NCI-H345 treated with DMSO at 0.1 percent for 48 hours (cell line): ENCODE measurements around the gene CAPG.
"Not testable (repeated sequence)": the region's sequence is repeated elsewhere in the genome, so short reads cannot be mapped to it uniquely, and the experiment has no call there.

Source experiments
- DNase-seq: peaks from one replicate; lab custom pipeline; 2025; ENCODE audit not compliant: unreplicated experiment; lab: John Stamatoyannopoulos, UW

CAPG gene

DNA sequence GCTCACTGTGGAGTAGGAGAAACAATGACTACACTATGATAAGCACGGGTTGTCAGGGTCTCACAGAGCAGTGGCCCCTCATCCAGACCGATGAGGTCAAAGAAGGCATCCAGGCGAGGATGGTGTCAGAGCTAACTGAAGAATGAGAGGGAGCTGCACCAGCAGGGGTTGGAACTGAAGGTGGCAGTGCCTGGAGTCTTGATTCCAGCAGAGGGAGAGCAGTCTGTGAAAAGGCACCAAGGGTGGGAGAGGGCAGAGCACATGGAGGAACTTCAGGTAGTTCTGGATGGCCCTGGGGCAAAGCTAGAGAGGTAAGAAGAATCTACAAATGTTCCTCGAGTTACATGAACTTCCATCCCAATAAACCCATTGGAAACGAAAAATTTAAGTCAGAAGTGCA is 43.0 kb downstream of the CAPG start:
- no peak for DNase-seq

DNA sequence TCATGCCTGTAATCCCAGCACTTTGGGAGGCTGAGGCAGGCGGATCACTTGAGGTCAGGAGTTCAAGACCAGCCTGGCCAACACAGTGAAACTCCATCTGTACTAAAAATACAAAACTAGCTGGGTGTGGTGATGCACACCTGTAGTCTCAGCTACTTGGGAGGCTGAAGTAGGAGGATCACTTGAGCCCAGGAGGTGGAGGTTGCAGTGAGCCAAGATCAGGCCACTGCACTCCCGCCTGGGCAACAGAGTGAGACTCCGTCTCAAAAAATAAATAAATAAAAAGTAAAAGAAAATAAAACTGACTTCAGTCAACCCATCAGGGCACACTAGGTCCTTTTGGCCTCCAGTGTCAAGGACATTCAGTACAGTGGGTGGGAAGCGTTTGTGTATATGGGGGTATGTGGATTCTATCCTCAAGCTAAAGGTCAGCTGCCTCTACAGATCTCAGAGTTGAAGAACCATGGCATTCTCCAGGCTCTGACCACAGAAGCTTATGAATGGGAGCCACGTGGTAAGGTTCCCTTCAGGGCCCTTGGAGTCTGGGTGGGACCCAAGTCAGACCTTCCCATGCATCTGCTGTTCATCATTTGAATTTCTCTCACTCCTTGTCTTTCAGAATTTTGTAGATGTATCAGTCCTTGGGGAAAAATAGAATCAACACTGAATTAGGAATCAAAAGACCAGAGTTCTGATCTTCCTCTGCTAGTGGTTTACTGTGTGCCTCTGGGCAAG is 47.3 kb downstream of the CAPG start:
- not testable (repeated sequence) for DNase-seq

DNA sequence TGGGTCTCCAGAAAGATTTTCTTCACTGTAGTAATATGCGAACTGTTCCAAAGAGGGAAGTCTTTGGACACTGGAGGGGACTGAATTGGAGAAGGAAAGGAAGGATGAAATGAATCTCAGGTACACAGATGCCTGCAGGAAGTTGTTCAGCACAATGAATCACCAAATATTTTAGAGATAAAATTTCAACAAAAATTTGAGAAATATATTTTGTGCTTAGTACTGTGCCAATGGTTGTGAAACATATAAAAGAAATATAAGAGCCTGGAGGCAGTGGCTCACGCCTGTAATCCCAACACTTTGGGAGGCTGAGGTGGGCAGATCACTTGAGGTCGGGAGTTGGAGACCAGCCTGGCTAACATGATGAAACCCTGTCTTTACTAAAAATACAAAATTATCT is 52.4 kb downstream of the CAPG start:
- no peak for DNase-seq

DNA sequence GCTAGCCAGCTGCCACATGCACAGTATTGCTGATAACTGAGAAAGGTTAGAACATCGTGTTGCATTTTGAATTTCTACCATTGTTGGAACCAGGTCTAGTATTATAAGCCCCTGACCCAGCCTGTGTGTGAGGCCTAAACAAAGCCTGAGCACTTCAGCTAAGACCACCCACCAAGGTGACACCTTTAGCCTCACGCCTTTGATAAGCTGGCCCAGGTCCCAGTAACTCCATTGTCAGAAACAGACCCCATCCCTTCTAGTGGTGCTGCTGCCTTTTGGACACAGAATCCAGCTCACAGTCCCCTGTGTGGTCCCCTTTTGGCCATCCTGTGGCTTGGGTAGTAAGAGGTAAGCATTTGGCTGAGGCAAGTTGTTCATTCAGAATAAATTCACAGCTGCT is 54.0 kb downstream of the CAPG start:
- no peak for DNase-seq

DNA sequence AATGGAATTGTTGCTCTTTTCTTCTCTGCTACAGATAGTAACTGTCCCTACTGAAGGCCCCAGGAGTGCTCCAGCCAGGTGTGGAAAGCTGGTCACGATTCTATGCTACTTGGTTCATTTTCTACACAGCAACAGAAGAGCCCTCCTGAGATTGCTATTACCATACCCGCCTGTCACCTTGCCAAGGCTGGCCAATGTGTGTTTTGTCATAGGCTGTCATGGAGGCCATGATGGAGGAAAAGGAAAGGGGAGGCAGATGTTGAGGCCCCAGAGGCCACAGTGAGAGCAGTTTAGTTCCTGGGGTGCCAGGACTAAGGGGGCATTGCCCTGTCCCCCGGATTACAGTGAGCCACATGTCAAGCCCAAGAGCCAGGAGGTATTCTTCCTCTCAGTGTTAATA is 54.6 kb downstream of the CAPG start:
- DNase-seq = no peak

DNA sequence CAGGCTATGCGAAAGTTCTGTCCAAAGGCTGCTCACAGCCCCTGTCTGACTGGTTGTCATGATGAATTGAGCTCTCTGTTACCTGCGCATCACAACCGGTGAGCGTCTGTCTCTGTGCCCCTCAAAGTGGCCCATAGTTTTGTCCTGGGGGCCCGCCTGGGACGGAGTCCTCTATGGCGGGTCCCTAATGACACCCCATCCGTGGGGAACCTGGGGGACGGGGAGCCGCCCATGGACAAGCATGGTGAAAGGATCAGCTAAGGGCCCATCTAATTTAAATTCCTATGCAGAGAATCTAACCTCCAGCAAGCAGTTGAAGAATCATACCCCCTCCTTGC is 55.1 kb downstream of the CAPG start:
- no peak for DNase-seq

DNA sequence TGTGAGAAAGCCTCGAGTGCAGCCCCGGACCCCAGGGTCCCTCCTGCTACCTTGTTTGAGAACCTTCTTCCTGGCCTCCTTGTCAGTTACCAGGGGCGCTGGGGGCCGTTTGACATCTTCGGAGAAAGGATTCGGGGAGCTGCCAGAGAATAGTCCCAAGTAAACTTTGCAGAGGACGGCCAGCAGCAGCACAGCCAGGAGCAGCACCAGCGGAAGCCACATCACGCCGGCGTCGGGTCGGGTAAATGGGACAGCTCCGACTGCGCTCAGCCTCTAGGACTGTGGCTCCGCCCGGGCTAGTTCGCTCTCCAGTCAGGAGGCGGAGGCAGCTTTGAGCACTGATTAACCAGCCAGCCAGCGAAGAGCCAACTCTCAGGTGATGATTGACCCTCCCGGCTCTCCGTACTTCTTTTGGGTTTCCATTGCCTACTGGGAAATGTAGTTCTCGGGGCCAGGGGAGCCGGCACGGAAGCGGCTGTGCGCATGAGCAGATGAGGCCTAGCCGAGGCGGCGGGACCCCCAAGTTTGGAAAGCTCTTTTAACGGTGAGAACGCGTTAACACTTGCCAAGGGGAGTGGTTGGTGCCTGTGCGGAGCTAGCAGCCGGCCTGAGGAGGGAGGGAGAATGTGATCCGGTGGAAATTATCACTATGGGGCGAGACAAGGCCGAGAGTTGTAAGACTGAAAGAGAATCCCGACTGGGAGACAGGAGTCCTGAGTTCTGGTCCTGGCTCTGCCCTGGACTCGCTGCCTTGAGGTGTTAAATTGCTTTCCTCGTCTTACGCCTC is 55.7 kb downstream of the CAPG start, which contains the start of the genes ELMOD3 and RETSAT:
ELMOD3 (plus strand) TSS at position 484 of the 787 bp plus-strand sequence. CDS start 2,430 bp downstream, outside the sequence.
RETSAT (minus strand) TSS at position 243 of the 787 bp plus-strand sequence; CDS start at position 222, 21 bp downstream.
- DNase-seq = peak; percentile 97

DNA sequence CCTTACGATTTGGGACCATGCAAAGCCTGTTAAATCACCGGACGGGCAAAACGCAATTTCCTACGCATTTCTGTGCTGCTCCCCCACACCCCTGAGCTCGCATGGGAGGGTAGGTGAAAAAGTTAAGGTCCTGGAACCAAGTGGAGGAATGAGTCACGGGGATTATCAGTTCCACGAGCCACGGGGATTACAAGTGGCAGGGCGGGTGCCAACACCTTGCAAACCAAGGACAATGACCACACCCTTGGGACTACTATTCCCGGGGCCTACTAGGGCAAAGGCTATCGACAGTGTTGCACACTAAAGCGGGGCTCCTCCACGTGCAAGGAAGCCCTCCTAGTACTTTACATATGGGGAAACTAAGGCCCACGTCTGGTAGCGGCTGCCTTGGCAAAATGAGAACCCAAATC is 56.3 kb downstream of the CAPG start:
- DNase-seq = no peak

DNA sequence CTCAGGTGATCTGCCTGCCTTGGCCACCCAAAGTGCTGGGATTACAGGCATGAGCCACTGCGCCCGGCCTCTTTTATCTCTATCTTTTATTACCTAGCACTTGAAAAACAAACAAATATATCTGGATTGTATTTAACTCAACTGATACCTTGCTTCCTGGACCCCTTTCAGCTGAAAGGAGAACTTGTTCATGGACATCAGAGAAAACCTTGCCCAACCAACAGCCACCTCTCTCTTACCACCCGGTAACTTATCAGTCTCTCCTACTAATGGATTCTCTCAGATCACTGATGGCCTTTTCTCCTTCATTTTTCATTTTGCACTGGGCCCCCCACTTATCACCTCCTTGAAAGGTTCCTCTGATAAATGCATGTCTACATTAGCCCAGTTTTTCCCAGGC is 62.6 kb downstream of the CAPG start:
- no peak for DNase-seq
